ENCODE results near the gene PTPRN2. TPM values are rescaled to one million over a fixed set of nuclear protein-coding genes. Genes with fewer than 3 reads are reported as not detected.

Gene PTPRN2
- total and polyA plus RNA-seq, 2 of the 8 experiments (the other 6 are each of a cell fraction or from before 2014, with no cell fraction given), result 2.6 to 4.5 TPM

DNA sequence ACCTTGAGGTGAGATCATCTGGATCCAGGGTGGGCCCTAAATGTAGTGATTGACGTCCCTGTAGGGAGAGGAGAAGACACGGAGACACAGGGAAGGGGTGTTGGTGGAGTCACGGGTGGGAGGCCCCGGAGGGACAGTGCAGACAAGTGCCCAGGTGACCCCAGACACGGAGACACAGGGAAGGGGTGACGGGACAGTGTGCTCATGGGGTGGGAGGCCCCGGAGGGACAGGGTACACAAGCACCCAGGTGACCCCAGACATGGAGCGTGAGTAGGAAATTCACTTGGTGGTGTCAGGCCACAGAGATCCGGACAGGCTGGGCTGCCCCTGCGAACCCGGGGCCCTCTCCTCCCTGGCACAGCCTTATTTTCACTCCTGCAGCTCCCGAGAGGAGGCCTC, 176.9 kb downstream of the PTPRN2 start:
- Histone ChIP-seq H2BK120ac (replicated peaks; ENCODE audit: low read depth, low read length) (no peak overlapping the region), H2BK20ac (ENCODE audit: low read length) (no peak overlapping the region), H3K56ac (replicated peaks; ENCODE audit: insufficient read length, low read depth, low read length) (no peak overlapping the region), H3K4me3 (ENCODE audit: extremely low read depth in 1 of 4, insufficient read depth in 2 of 4, low read depth in 3 of 4, low read length in 4 of 4) (no peak overlapping the region), H2BK15ac (ENCODE audit: low read length) (no peak overlapping the region), H3K23me2 (ENCODE audit: low read depth, low read length) (no peaks in the 10 kb centered on the region), H3K9me3 (ENCODE audit: insufficient read depth in 2 of 2, low read depth in 1 of 2, low read length in 1 of 2) (peaks cover 0 to 1% of the 10 kb centered on the region in 2 experiments; a peak in 2 of 4 replicates), H3K18ac (ENCODE audit: extremely low read depth, low read length) (no peak overlapping the region), H4K20me1 (replicated peaks in 1 of 2; ENCODE audit: control insufficient read depth in 1 of 2, insufficient read depth in 2 of 2, low read length in 2 of 2) (no peaks in the 10 kb centered on the region), H4K5ac (ENCODE audit: insufficient read length, low read depth, low read length) (no peak overlapping the region), H3K23ac (ENCODE audit: insufficient read length) (no peak overlapping the region), H4K8ac (ENCODE audit: extremely low read depth, insufficient read depth, low read length) (no peak overlapping the region), H2AK5ac (ENCODE audit: low read depth, low read length) (no peak overlapping the region), H3K4me2 (ENCODE audit: insufficient read depth in 1 of 2, low read depth in 2 of 2, low read length in 2 of 2) (no peak overlapping the region), H3K27me3 (replicated peaks in 1 of 4; ENCODE audit: control insufficient read depth in 3 of 4, extremely low read depth in 1 of 4, insufficient read depth in 3 of 4, low read length in 3 of 4) (no peaks in the 10 kb centered on the region), H3K14ac (ENCODE audit: insufficient read length) (no peak overlapping the region), H2BK5ac (ENCODE audit: low read depth, low read length) (no peak overlapping the region), H3K4ac (replicated peaks; ENCODE audit: insufficient read length, low read depth, low read length) (no peak overlapping the region), H3K9ac (replicated peaks in 1 of 4; ENCODE audit: extremely low read depth in 1 of 4, low read depth in 3 of 4, low read length in 3 of 4) (no peak overlapping the region), H4K91ac (replicated peaks; ENCODE audit: insufficient read length, low read length) (no peak overlapping the region), H3K27ac (ENCODE audit: low read depth, low read length) (no peak overlapping the region; the same call in 1 of the 2 replicates), H3K79me2 (ENCODE audit: control insufficient read depth in 1 of 2, insufficient read depth in 2 of 2, low read length in 2 of 2) (no peaks in the 10 kb centered on the region), H3K36me3 (ENCODE audit: control insufficient read depth in 2 of 4, insufficient read depth in 4 of 4, low read length in 3 of 4) (no peaks in the 10 kb centered on the region), H2BK12ac (ENCODE audit: low read depth, low read length) (no peak overlapping the region), H3K4me1 (replicated peaks in 1 of 4; ENCODE audit: control insufficient read depth in 3 of 4, insufficient read depth in 4 of 4, low read length in 3 of 4) (peaks cover 0 to 4% (median 0%) of the 10 kb centered on the region in 4 experiments; a peak in 2 of 7 replicates), H3K79me1 (ENCODE audit: low read depth, low read length) (no peaks in the 10 kb centered on the region), H2AFZ (ENCODE audit: low read length) (no peak overlapping the region)
- TF ChIP-seq, protein P1, sequence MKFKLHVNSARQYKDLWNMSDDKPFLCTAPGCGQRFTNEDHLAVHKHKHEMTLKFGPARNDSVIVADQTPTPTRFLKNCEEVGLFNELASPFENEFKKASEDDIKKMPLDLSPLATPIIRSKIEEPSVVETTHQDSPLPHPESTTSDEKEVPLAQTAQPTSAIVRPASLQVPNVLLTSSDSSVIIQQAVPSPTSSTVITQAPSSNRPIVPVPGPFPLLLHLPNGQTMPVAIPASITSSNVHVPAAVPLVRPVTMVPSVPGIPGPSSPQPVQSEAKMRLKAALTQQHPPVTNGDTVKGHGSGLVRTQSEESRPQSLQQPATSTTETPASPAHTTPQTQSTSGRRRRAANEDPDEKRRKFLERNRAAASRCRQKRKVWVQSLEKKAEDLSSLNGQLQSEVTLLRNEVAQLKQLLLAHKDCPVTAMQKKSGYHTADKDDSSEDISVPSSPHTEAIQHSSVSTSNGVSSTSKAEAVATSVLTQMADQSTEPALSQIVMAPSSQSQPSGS (IDR thresholded peaks at IDR 0.05; ENCODE audit: low read length), result no peak
- TF ChIP-seq KDM5A (IDR thresholded peaks at IDR 0.05; ENCODE audit: low read length) (no peak), CHD2 (IDR thresholded peaks at IDR 0.05; ENCODE audit: low read length) (no peak), CEBPB (IDR thresholded peaks at IDR 0.05; ENCODE audit: low read depth, low read length) (no peak), CREB1 (IDR thresholded peaks at IDR 0.05) (no peak), KDM4A (IDR thresholded peaks at IDR 0.05; ENCODE audit: low read depth, low read length, severe bottlenecking) (no peak), EZH2 (IDR thresholded peaks at IDR 0.05; ENCODE audit: low read depth, low read length, severe bottlenecking) (no peak), BACH1 (IDR thresholded peaks at IDR 0.05; ENCODE audit: low read length) (no peak)
- TF ChIP-seq, protein P2, sequence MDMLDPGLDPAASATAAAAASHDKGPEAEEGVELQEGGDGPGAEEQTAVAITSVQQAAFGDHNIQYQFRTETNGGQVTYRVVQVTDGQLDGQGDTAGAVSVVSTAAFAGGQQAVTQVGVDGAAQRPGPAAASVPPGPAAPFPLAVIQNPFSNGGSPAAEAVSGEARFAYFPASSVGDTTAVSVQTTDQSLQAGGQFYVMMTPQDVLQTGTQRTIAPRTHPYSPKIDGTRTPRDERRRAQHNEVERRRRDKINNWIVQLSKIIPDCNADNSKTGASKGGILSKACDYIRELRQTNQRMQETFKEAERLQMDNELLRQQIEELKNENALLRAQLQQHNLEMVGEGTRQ (IDR thresholded peaks at IDR 0.05; ENCODE audit: low read length), result no peak
- TF ChIP-seq, protein P3, sequence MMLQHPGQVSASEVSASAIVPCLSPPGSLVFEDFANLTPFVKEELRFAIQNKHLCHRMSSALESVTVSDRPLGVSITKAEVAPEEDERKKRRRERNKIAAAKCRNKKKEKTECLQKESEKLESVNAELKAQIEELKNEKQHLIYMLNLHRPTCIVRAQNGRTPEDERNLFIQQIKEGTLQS (IDR thresholded peaks at IDR 0.05; ENCODE audit: insufficient read depth, low read depth, low read length), result no peak
- 79% methylated on average over 12 of the region's 12 CpGs; no CpG with 5 or more reads in 1 of the 2 experiments for WGBS, 2 experiments (ENCODE audit: extremely low coverage in 1 of 2, insufficient coverage in 1 of 2, insufficient read length in 1 of 2, insufficient replicate concordance in 2 of 2, low coverage in 1 of 2, low lambda C conversion rate in 2 of 2, missing lambda C conversion rate in 1 of 2)
- CTCF ChIA-PET (ENCODE audit: partially characterized antibody), result interaction anchor here (0.6 to 5.1 kb wide), 4 partner anchors 9 to 56 kb away, joined by 3 to 51 read pairs (median 31); no protein-coding TSS in a partner anchor
- no peak for DNase-seq (ENCODE audit: low read depth in 1 of 2, low spot score in 2 of 2)
- FAIRE-seq, result no peak
- POLR2A ChIA-PET (ENCODE audit: partially characterized antibody), result no interaction called here

All from H1 (cell line).